HG02571 (cell line): ENCODE measurements around the gene APH1B.
"Not testable (repeated sequence)": the region's sequence is repeated elsewhere in the genome, so short reads cannot be mapped to it uniquely, and the experiment has no call there.

Experiments used
- ATAC-seq: cut with Tn5 transposase; IDR thresholded peaks from one replicate; pipeline ENCODE4 v1.9.1; 2021; ENCODE audit warnings: mild to moderate bottlenecking, moderate library complexity; ENCODE audit not compliant: unreplicated experiment

APH1B gene

GRCh38 chr15:63277038-63277892 is at the start of gene APH1B:
TSS of gene APH1B (plus strand) at chr15:63277605. CDS start at chr15:63277624, 19 bp downstream.
- peak; percentile 67 for ATAC-seq

- ATAC-seq, result no peak
Observed at GRCh38 chr15:63227689-63228088, 49.7 kb upstream of the APH1B start.

DNA sequence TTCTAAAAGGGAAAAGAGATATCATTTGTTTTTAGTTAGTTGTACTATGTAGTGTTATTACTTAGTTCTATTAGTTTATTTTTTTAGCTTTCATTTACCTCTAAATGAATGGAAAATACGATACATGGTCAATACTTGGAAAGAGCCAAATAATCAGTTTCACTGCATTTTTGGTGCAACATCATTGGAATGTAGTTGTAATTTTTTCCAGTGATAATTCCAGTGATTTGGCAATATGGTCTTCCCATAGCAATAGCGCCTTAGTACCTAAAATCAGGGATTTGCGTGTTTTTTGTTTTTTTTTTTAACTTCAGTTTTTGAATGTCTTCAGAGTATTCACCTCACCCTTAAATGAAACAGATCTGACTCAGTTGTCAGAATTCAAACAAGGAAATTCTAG is 46.2 kb upstream of the APH1B start:
- no peak for ATAC-seq

- no peak for ATAC-seq
Observed at GRCh38 chr15:63231706-63232105, 45.7 kb upstream of the APH1B start.

DNA sequence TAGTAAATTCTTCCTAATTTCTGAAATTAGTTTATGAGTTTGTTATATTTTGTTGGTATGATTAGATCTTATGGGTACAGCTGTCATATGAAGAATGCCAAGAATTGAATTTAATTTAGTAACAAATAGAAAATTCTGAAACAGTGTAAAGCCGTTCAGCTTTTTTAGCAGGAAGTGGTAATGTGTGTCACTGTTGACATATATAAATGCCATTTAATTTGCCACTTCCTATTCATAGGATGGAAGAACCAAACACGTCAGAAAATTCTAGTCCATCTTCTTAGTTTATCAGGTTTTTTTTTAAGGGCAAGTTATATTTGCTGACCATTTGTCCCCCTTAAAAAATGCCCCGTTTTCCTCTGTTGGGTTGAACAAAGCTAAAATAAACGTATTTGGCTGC is 45.0 kb upstream of the APH1B start:
- ATAC-seq, result no peak

DNA sequence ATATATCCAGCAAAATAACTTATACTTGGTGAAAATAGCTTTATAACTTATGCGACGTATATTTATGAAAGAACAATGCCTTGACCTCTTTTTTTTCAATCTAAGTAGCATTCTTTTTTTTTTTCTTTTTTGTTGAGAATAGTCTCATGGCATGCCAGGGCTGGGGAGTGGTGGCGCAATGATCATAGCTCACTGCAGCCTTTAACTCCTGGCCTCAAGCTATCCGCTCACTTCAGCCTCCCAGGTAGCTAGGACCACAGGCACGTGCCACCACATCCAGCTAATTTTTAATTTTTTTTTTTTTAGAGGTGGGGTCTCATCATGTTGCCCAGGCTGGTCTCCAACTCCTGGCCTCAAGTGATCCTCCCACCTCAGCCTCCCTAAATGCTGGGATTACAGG is 44.5 kb upstream of the APH1B start:
- ATAC-seq, result no peak

DNA sequence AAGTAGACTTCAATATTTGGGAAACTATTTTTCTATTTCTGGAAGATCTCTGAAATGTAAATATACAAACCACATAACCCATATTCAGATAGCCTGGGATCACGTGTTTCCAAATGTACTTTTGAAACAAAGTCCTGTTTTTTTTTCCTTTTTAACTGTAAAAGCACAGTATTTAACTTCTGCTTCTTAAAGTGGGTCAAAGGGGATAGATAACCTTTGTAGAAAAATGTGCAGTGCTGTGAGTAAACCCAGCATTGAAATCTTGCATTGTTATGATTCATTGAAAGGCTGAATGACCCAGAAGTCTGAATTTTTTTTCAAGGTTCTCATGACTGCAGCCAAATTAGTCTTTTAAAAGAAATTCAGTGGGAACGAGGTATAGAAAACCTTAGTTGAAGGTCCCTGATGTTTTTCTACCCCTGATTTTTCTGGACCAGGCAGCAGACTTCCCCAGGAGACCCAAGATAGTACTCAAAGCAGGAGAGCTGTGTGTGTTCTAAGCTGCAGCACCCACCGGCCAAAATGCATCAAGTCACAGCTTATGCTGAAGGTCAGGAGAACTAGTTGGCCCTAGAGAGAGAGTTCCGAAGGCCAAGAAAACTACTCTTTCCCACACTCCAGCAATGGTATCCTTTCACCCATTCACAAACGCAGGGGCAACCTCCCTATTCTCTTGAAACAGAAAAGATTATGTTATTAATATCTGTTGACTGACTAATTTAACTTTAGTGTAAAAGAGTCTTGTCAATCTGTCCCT is 43.6 kb upstream of the APH1B start:
- ATAC-seq, result no peak

DNA sequence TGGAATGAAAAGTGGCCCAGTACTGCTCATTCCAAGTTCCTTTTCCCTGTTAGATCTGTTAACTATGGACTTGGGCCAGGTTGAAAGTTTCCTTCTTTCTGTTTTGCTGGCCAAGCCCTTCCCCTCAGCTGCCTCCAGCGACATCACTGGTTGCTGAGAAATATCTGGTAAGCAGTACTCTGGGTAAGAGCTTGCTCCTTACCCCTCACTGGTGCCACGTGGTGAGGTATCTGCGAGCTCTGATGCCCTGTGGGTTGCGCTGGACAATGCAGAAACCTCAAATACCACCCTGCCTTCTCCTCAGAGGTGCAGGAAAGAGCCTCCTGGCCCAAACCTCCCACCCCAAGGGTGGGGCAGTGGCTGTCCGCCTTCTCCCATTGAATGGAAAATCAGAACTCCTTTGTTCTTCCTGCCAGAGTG is 42.9 kb upstream of the APH1B start:
- no peak for ATAC-seq

DNA sequence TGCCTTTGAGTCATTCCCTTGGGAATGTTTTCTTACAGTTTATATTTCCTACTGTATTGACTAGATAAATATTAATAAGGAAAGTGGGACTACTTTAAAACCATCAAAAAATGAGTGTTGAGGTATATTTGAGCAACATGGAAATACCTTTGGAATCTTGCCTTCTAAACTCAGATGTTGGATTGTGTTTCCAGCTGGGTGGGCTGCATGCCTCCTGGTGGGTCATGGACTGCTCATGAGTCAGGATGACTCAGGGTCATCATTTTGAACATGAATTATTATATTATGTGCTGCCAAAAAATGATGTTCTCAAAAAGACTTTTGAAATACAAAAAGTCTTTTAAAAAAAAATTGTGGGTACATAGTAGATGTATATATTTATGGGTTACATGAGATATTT is 41.1 kb upstream of the APH1B start:
- ATAC-seq, result no peak

GRCh38 chr15:63237086-63237485 is 40.3 kb upstream of the APH1B start:
- not testable (repeated sequence) for ATAC-seq

DNA sequence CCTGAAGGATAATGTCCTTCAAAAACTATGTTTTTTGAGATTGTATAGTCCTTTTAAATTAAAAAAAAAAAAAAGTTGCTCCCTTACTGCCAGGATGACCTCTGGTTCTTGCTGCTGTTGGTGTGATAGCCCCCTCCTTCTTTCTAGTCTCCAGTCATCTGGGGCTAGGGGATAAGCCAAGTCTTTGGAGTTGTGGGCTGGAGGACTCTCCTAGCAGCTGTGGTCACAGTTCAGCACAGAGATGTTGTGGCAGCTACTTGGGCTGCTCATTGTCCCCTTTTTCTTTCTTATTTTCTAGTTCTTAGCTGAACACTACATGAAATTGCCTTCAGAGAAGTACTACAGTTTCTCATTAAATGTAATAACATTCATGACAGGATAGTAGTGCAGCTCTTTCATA is 39.2 kb upstream of the APH1B start:
- ATAC-seq, result no peak

- ATAC-seq, result no peak
Observed at GRCh38 chr15:63238796-63239195, 38.6 kb upstream of the APH1B start.

- no peak for ATAC-seq
Observed at GRCh38 chr15:63240109-63240508, 37.3 kb upstream of the APH1B start.

DNA sequence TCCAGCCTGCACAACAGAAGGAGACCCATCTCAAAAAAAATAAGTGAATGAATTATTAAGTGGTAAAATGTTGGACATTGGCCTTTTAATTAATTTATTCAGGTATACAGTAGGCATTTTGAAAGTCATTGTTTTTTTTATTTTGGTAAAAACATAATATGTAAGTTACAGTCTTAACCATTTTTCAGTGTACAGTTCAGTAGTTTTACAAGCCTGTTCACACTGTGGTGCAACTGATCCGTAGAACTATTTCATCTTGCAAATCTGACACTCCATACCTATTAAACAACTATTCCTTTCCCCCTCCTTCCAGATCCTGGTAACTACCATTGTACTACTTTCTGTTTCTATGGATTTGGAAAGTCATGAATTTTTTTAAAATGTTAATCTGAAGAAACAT is 36.1 kb upstream of the APH1B start:
- no peak for ATAC-seq

GRCh38 chr15:63243101-63243500 is 34.3 kb upstream of the APH1B start:
- ATAC-seq, result no peak

DNA sequence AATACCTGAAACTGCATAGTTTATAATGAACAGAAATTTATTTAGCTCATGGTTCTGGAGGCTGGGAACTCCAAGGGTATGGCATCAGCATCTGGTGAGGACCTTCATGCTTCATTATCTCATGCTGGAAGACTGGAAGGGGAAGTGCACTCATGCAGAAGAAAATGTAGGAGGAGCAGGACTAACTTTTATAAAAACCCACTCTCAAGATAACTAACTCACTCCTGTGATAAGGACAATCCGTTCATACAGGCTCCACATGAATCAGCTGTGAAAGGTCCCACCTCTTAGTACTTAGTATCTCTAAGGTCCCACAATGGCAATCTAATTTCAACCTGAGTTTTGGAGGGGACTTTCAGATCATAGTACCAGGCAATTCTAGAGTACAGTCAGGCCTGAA is 33.6 kb upstream of the APH1B start:
- ATAC-seq, result no peak

GRCh38 chr15:63244399-63244798 is 33.0 kb upstream of the APH1B start:
- no peak for ATAC-seq

GRCh38 chr15:63244976-63245645 is 32.3 kb upstream of the APH1B start:
- no peak for ATAC-seq

DNA sequence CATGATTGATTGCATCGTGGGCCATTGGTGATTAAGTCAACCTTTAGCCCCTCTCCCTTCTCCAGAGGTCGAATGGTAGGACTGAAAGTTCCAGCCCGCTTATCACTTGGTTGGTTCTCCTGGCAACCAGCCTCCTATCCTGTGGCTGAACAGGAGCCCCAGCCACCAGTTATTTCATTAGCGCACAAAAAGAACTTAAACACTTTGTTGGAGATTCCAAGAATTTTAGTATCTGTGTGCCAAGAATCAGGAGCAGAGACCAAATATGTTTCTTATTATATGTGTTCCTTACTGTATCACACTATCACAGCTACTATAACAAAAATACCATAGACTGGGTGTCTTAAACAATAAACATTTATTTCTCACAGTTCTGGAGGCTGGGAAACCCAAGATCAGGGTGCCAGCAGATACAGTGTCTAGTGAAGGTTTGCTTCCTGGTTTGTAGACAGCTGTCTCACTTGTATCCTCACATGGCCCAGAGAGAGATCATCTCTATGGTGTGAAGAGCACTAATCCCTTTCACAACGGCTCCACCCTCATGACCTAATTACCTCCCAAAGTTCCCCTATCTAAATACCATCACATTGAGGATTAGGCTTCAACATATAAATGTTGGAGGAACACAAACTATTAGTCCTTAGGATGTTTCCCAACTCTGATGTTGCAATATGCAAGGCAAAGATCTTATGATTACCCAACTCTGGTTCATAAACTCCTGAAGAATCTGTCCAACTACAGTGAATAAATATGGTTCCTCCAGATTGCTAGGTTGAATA is 30.5 kb upstream of the APH1B start:
- no peak for ATAC-seq

GRCh38 chr15:63250312-63250965 is 27.0 kb upstream of the APH1B start:
- ATAC-seq, result no peak
